ENCODE data around the gene GABRG1. TPM values are rescaled to one million over a fixed set of nuclear protein-coding genes. Genes with fewer than 3 reads are reported as not detected.

Gene GABRG1
- polyA plus RNA-seq (2013, experiment 1 of 2), result 0.08 TPM
- 0.08 TPM for polyA plus RNA-seq (2013, experiment 2 of 2)

- H3K4me2 ChIP-seq (ENCODE audit: low read length), result peak within 1 kb of the TSS; percentile 33
- no peak within 1 kb of the TSS for H3K18ac ChIP-seq (ENCODE audit: low read length)
- H2BK120ac ChIP-seq (ENCODE audit: low read depth, low read length), result no peak within 1 kb of the TSS
- H2BK15ac ChIP-seq (replicated peaks; ENCODE audit: low read depth), result no peak within 1 kb of the TSS
- no peak within 1 kb of the TSS for H3K23ac ChIP-seq (ENCODE audit: low read length)
- no peak within 1 kb of the TSS for H4K5ac ChIP-seq (ENCODE audit: low read length)
- H3K4me3 ChIP-seq (ENCODE audit: low read length), result peak within 1 kb of the TSS; percentile 16
- H3K56ac ChIP-seq (ENCODE audit: low read length), result no peak within 1 kb of the TSS
- H3K9ac ChIP-seq (ENCODE audit: low read length), result no peak within 1 kb of the TSS
- no peak within 1 kb of the TSS for H3K27ac ChIP-seq (ENCODE audit: low read depth, low read length)
- no CpG with 5 or more reads among the region's 23 CpGs for WGBS (ENCODE audit: extremely low coverage, insufficient coverage, low lambda C conversion rate)
- no peak within 1 kb of the TSS for H3K4ac ChIP-seq (ENCODE audit: low read depth, low read length)
- no peaks in the 10 kb centered on the region for H3K27me3 ChIP-seq (ENCODE audit: insufficient read depth, low read length, poor library complexity)
- DNase-seq, result peak; percentile 75
- no peaks in the 10 kb centered on the region for H3K4me1 ChIP-seq (ENCODE audit: control insufficient read depth, low read depth, low read length)
- no peaks in the 10 kb centered on the region for H3K79me2 ChIP-seq (ENCODE audit: control insufficient read depth, insufficient read depth, low read length)
- H2AK5ac ChIP-seq (ENCODE audit: low read length), result no peak within 1 kb of the TSS
- H4K8ac ChIP-seq (ENCODE audit: low read depth, low read length), result no peak within 1 kb of the TSS
- no peak within 1 kb of the TSS for H2BK5ac ChIP-seq (ENCODE audit: low read length)
- H3K36me3 ChIP-seq (ENCODE audit: control insufficient read depth, insufficient read depth, low read length), result no peaks in the 10 kb centered on the region
- H3K79me1 ChIP-seq (ENCODE audit: low read length), result no peaks in the 10 kb centered on the region
Observed at GRCh38 chr4:46123913-46124755, at the start of gene GABRG1. Gene GABRG1, minus strand, starts transcription at chr4:46124054. Its CDS starts 141 bp downstream, at chr4:46123913.

GRCh38 chr4:46146993-46147392 lies 23.1 kb upstream of the GABRG1 start:
- Histone ChIP-seq H4K5ac (ENCODE audit: low read length) (no peak overlapping the region), H3K79me1 (ENCODE audit: low read length) (no peaks in the 10 kb centered on the region), H4K8ac (ENCODE audit: low read depth, low read length) (no peak overlapping the region), H3K4me2 (ENCODE audit: low read length) (no peak overlapping the region), H2BK5ac (ENCODE audit: low read length) (no peak overlapping the region), H2BK120ac (ENCODE audit: low read depth, low read length) (no peak overlapping the region), H3K36me3 (ENCODE audit: control insufficient read depth, insufficient read depth, low read length) (no peaks in the 10 kb centered on the region), H3K27me3 (ENCODE audit: insufficient read depth, low read length, poor library complexity) (no peaks in the 10 kb centered on the region), H2BK15ac (replicated peaks; ENCODE audit: low read depth) (no peak overlapping the region), H3K79me2 (ENCODE audit: control insufficient read depth, insufficient read depth, low read length) (no peaks in the 10 kb centered on the region), H3K27ac (ENCODE audit: low read depth, low read length) (no peak overlapping the region), H2AK5ac (ENCODE audit: low read length) (no peak overlapping the region), H3K56ac (ENCODE audit: low read length) (no peak overlapping the region), H3K9ac (ENCODE audit: low read length) (no peak overlapping the region), H3K4me1 (ENCODE audit: control insufficient read depth, low read depth, low read length) (no peaks in the 10 kb centered on the region), H3K23ac (ENCODE audit: low read length) (no peak overlapping the region), H3K18ac (ENCODE audit: low read length) (no peak overlapping the region), H3K4ac (ENCODE audit: low read depth, low read length) (no peak overlapping the region), H3K4me3 (ENCODE audit: low read length) (no peak overlapping the region)
- DNase-seq, result peak; percentile 49
- no CpG with 5 or more reads among the region's 4 CpGs for WGBS (ENCODE audit: extremely low coverage, insufficient coverage, low lambda C conversion rate)

GRCh38 chr4:46131498-46132057 lies 7.7 kb upstream of the GABRG1 start:
- Histone ChIP-seq H4K5ac (ENCODE audit: low read length) (no peak overlapping the region), H3K4ac (ENCODE audit: low read depth, low read length) (no peak overlapping the region), H4K8ac (ENCODE audit: low read depth, low read length) (no peak overlapping the region), H3K9ac (ENCODE audit: low read length) (no peak overlapping the region), H3K4me1 (ENCODE audit: control insufficient read depth, low read depth, low read length) (no peaks in the 10 kb centered on the region), H2BK5ac (ENCODE audit: low read length) (no peak overlapping the region), H3K79me1 (ENCODE audit: low read length) (no peaks in the 10 kb centered on the region), H3K79me2 (ENCODE audit: control insufficient read depth, insufficient read depth, low read length) (no peaks in the 10 kb centered on the region), H2AK5ac (ENCODE audit: low read length) (no peak overlapping the region), H2BK15ac (replicated peaks; ENCODE audit: low read depth) (no peak overlapping the region), H3K18ac (ENCODE audit: low read length) (no peak overlapping the region), H3K36me3 (ENCODE audit: control insufficient read depth, insufficient read depth, low read length) (no peaks in the 10 kb centered on the region), H3K4me2 (ENCODE audit: low read length) (no peak overlapping the region), H3K56ac (ENCODE audit: low read length) (no peak overlapping the region), H3K4me3 (ENCODE audit: low read length) (no peak overlapping the region), H3K23ac (ENCODE audit: low read length) (no peak overlapping the region), H3K27ac (ENCODE audit: low read depth, low read length) (no peak overlapping the region), H2BK120ac (ENCODE audit: low read depth, low read length) (no peak overlapping the region), H3K27me3 (ENCODE audit: insufficient read depth, low read length, poor library complexity) (no peaks in the 10 kb centered on the region)
- WGBS (ENCODE audit: extremely low coverage, insufficient coverage, low lambda C conversion rate), result no CpG with 5 or more reads among the region's 2 CpGs
- no peak for DNase-seq

- no peaks in the 10 kb centered on the region for H3K4me1 ChIP-seq (ENCODE audit: control insufficient read depth, low read depth, low read length)
- H2BK15ac ChIP-seq (replicated peaks; ENCODE audit: low read depth), result no peak overlapping the region
- H3K79me1 ChIP-seq (ENCODE audit: low read length), result no peaks in the 10 kb centered on the region
- no peak overlapping the region for H3K4me2 ChIP-seq (ENCODE audit: low read length)
- H2AK5ac ChIP-seq (ENCODE audit: low read length), result no peak overlapping the region
- no peak overlapping the region for H4K8ac ChIP-seq (ENCODE audit: low read depth, low read length)
- no peak overlapping the region for H2BK120ac ChIP-seq (ENCODE audit: low read depth, low read length)
- no peaks in the 10 kb centered on the region for H3K27me3 ChIP-seq (ENCODE audit: insufficient read depth, low read length, poor library complexity)
- H3K4me3 ChIP-seq (ENCODE audit: low read length), result no peak overlapping the region
- H2BK5ac ChIP-seq (ENCODE audit: low read length), result no peak overlapping the region
- no peak overlapping the region for H3K56ac ChIP-seq (ENCODE audit: low read length)
- peak; percentile 74 for DNase-seq
- no peak overlapping the region for H3K18ac ChIP-seq (ENCODE audit: low read length)
- H4K5ac ChIP-seq (ENCODE audit: low read length), result no peak overlapping the region
- no peak overlapping the region for H3K9ac ChIP-seq (ENCODE audit: low read length)
- no peak overlapping the region for H3K27ac ChIP-seq (ENCODE audit: low read depth, low read length)
- no peak overlapping the region for H3K4ac ChIP-seq (ENCODE audit: low read depth, low read length)
- H3K36me3 ChIP-seq (ENCODE audit: control insufficient read depth, insufficient read depth, low read length), result no peaks in the 10 kb centered on the region
- no peaks in the 10 kb centered on the region for H3K79me2 ChIP-seq (ENCODE audit: control insufficient read depth, insufficient read depth, low read length)
- no CpG with 5 or more reads among the region's 14 CpGs for WGBS (ENCODE audit: extremely low coverage, insufficient coverage, low lambda C conversion rate)
- H3K23ac ChIP-seq (ENCODE audit: low read length), result no peak overlapping the region
Observed at GRCh38 chr4:46124773-46125413, 1.0 kb upstream of the GABRG1 start.

- no peaks in the 10 kb centered on the region for H3K79me2 ChIP-seq (ENCODE audit: control insufficient read depth, insufficient read depth, low read length)
- no peak overlapping the region for H3K23ac ChIP-seq (ENCODE audit: low read length)
- no peak overlapping the region for H3K18ac ChIP-seq (ENCODE audit: low read length)
- no peak overlapping the region for H3K4me2 ChIP-seq (ENCODE audit: low read length)
- H3K27me3 ChIP-seq (ENCODE audit: insufficient read depth, low read length, poor library complexity), result no peaks in the 10 kb centered on the region
- no peak overlapping the region for H2BK120ac ChIP-seq (ENCODE audit: low read depth, low read length)
- H3K27ac ChIP-seq (ENCODE audit: low read depth, low read length), result no peak overlapping the region
- no peak overlapping the region for H2AK5ac ChIP-seq (ENCODE audit: low read length)
- H3K36me3 ChIP-seq (ENCODE audit: control insufficient read depth, insufficient read depth, low read length), result no peaks in the 10 kb centered on the region
- H3K56ac ChIP-seq (ENCODE audit: low read length), result no peak overlapping the region
- no peaks in the 10 kb centered on the region for H3K79me1 ChIP-seq (ENCODE audit: low read length)
- no peak overlapping the region for H4K8ac ChIP-seq (ENCODE audit: low read depth, low read length)
- no peak overlapping the region for H2BK15ac ChIP-seq (replicated peaks; ENCODE audit: low read depth)
- H4K5ac ChIP-seq (ENCODE audit: low read length), result no peak overlapping the region
- H2BK5ac ChIP-seq (ENCODE audit: low read length), result no peak overlapping the region
- DNase-seq, result no peak
- H3K4me3 ChIP-seq (ENCODE audit: low read length), result no peak overlapping the region
- H3K4me1 ChIP-seq (ENCODE audit: control insufficient read depth, low read depth, low read length), result no peaks in the 10 kb centered on the region
- WGBS (ENCODE audit: extremely low coverage, insufficient coverage, low lambda C conversion rate), result no CpG with 5 or more reads among the region's 5 CpGs
- no peak overlapping the region for H3K9ac ChIP-seq (ENCODE audit: low read length)
- no peak overlapping the region for H3K4ac ChIP-seq (ENCODE audit: low read depth, low read length)
Observed at GRCh38 chr4:46081674-46082073, 42.2 kb downstream of the GABRG1 start.
